GM18520 (cell line): ENCODE results near the gene ADAMTS16.

Source experiments
- ATAC-seq: cut with Tn5 transposase; IDR thresholded peaks from one replicate; pipeline ENCODE4 v1.9.1; 2021; ENCODE audit not compliant: unreplicated experiment

Gene ADAMTS16

GRCh38 chr5:5220901-5221631 is 80.9 kb downstream of the ADAMTS16 start:
- ATAC-seq, result no peak

GRCh38 chr5:5221724-5222123 is 81.6 kb downstream of the ADAMTS16 start:
- no peak for ATAC-seq

GRCh38 chr5:5231576-5231975 is 91.4 kb downstream of the ADAMTS16 start:
- ATAC-seq, result no peak

GRCh38 chr5:5234912-5235311 is 94.8 kb downstream of the ADAMTS16 start:
- ATAC-seq, result no peak

GRCh38 chr5:5235685-5236084 is 95.6 kb downstream of the ADAMTS16 start:
- no peak for ATAC-seq

- ATAC-seq, result no peak
These were observed 99.1 kb downstream of the ADAMTS16 start for GRCh38 chr5:5239191-5239590.

- ATAC-seq, result no peak
These were observed 100.1 kb downstream of the ADAMTS16 start for GRCh38 chr5:5240234-5240633.

- ATAC-seq, result no peak
These were observed 101.9 kb downstream of the ADAMTS16 start for GRCh38 chr5:5242056-5242455.

- ATAC-seq, result no peak
These were observed 106.6 kb downstream of the ADAMTS16 start for GRCh38 chr5:5246736-5247135.

GRCh38 chr5:5250758-5251157 is 110.6 kb downstream of the ADAMTS16 start:
- ATAC-seq, result no peak

GRCh38 chr5:5252106-5252505 is 112.0 kb downstream of the ADAMTS16 start:
- ATAC-seq, result no peak

- ATAC-seq, result no peak
These were observed 117.2 kb downstream of the ADAMTS16 start for GRCh38 chr5:5257353-5257752.

- no peak for ATAC-seq
These were observed 118.4 kb downstream of the ADAMTS16 start for GRCh38 chr5:5258564-5258963.

- no peak for ATAC-seq
These were observed 124.6 kb downstream of the ADAMTS16 start for GRCh38 chr5:5264727-5265126.

GRCh38 chr5:5266297-5266696 is 126.2 kb downstream of the ADAMTS16 start:
- no peak for ATAC-seq

GRCh38 chr5:5270161-5270560 is 130.0 kb downstream of the ADAMTS16 start:
- no peak for ATAC-seq

- no peak for ATAC-seq
These were observed 131.0 kb downstream of the ADAMTS16 start for GRCh38 chr5:5270958-5271785.

- ATAC-seq, result no peak
These were observed 131.7 kb downstream of the ADAMTS16 start for GRCh38 chr5:5271786-5272321.

- ATAC-seq, result no peak
These were observed 133.3 kb downstream of the ADAMTS16 start for GRCh38 chr5:5273398-5273797.

- no peak for ATAC-seq
These were observed 133.8 kb downstream of the ADAMTS16 start for GRCh38 chr5:5273976-5274375.

GRCh38 chr5:5275211-5275610 is 135.1 kb downstream of the ADAMTS16 start:
- ATAC-seq, result no peak

- no peak for ATAC-seq
These were observed 136.3 kb downstream of the ADAMTS16 start for GRCh38 chr5:5276430-5276829.
